ENCODE results near the gene FNBP1. TPM values are rescaled to one million over a fixed set of nuclear protein-coding genes. Genes with fewer than 3 reads are reported as not detected.

FNBP1 gene
- total and polyA plus RNA-seq, 2 experiments from 2014 or later, result 19.5 to 21.0 TPM

GRCh38 chr9:130062750-130063149 is 19.8 kb upstream of the FNBP1 start:
- no peaks in the 10 kb centered on the region for H3K27me3 ChIP-seq
- H3K4me2 ChIP-seq, result no peak overlapping the region
- no peak overlapping the region for H3K27ac ChIP-seq
- H4K20me1 ChIP-seq (ENCODE audit: insufficient read depth, poor library complexity, severe bottlenecking), result peaks cover 25% of the 10 kb centered on the region
- H3K36me3 ChIP-seq (replicated peaks; ENCODE audit: insufficient read depth, low read depth), result no peaks in the 10 kb centered on the region
- H3K9me2 ChIP-seq (replicated peaks; ENCODE audit: insufficient read depth), result no peaks in the 10 kb centered on the region
- no peak overlapping the region for H3K4me3 ChIP-seq
- WGBS (ENCODE audit: low lambda C conversion rate, missing lambda C conversion rate), result 96% methylated on average over 2 of the region's 2 CpGs
- DNase-seq (ENCODE audit: low spot score), result no peak
- no peak overlapping the region for H2AFZ ChIP-seq
- no peaks in the 10 kb centered on the region for H3K9me3 ChIP-seq (ENCODE audit: low read depth)
- peaks cover 93% of the 10 kb centered on the region for H3K79me2 ChIP-seq
- no peaks in the 10 kb centered on the region for H3K4me1 ChIP-seq (ENCODE audit: insufficient read depth)
- no peak for TF ChIP-seq EZH2 (IDR thresholded peaks at IDR 0.05; ENCODE audit: borderline replicate concordance)
- TF ChIP-seq CTCF (IDR thresholded peaks at IDR 0.05; ENCODE audit: poor library complexity), result no peak
- no peak for TF ChIP-seq EZH2phosphoT487 (IDR thresholded peaks at IDR 0.05; ENCODE audit: low read depth, severe bottlenecking, unreplicated experiment)

GRCh38 chr9:130060296-130060695 is 17.3 kb upstream of the FNBP1 start:
- Histone ChIP-seq H4K20me1 (ENCODE audit: insufficient read depth, poor library complexity, severe bottlenecking) (peaks cover 32% of the 10 kb centered on the region), H3K27ac (no peak overlapping the region), H3K27me3 (no peaks in the 10 kb centered on the region), H3K9me2 (replicated peaks; ENCODE audit: insufficient read depth) (no peaks in the 10 kb centered on the region), H3K4me2 (no peak overlapping the region), H2AFZ (no peak overlapping the region), H3K79me2 (peaks cover 95% of the 10 kb centered on the region), H3K36me3 (replicated peaks; ENCODE audit: insufficient read depth, low read depth) (no peaks in the 10 kb centered on the region), H3K9me3 (ENCODE audit: low read depth) (no peaks in the 10 kb centered on the region), H3K4me1 (ENCODE audit: insufficient read depth) (no peaks in the 10 kb centered on the region), H3K4me3 (no peak overlapping the region)
- WGBS (ENCODE audit: low lambda C conversion rate, missing lambda C conversion rate), result 95% methylated on average over 7 of the region's 7 CpGs
- TF ChIP-seq CTCF (IDR thresholded peaks at IDR 0.05; ENCODE audit: poor library complexity) (no peak), EZH2 (IDR thresholded peaks at IDR 0.05; ENCODE audit: borderline replicate concordance) (no peak), EZH2phosphoT487 (IDR thresholded peaks at IDR 0.05; ENCODE audit: low read depth, severe bottlenecking, unreplicated experiment) (no peak)
- DNase-seq (ENCODE audit: low spot score), result no peak

- Histone ChIP-seq H3K27me3 (no peaks in the 10 kb centered on the region), H3K4me3 (no peak overlapping the region), H3K9me2 (replicated peaks; ENCODE audit: insufficient read depth) (no peaks in the 10 kb centered on the region), H2AFZ (no peak overlapping the region), H3K4me1 (ENCODE audit: insufficient read depth) (peaks cover 5% of the 10 kb centered on the region), H3K36me3 (replicated peaks; ENCODE audit: insufficient read depth, low read depth) (no peaks in the 10 kb centered on the region), H3K27ac (no peak overlapping the region), H3K4me2 (no peak overlapping the region), H3K79me2 (peaks cover 99% of the 10 kb centered on the region), H4K20me1 (ENCODE audit: insufficient read depth, poor library complexity, severe bottlenecking) (peaks cover 27% of the 10 kb centered on the region), H3K9me3 (ENCODE audit: low read depth) (no peaks in the 10 kb centered on the region)
- no peak for DNase-seq (ENCODE audit: low spot score)
- WGBS (ENCODE audit: low lambda C conversion rate, missing lambda C conversion rate), result 71% methylated on average over 3 of the region's 3 CpGs
- no peak for TF ChIP-seq CTCF (IDR thresholded peaks at IDR 0.05; ENCODE audit: poor library complexity)
- TF ChIP-seq EZH2phosphoT487 (IDR thresholded peaks at IDR 0.05; ENCODE audit: low read depth, severe bottlenecking, unreplicated experiment), result no peak
These were observed 15.9 kb upstream of the FNBP1 start for GRCh38 chr9:130058887-130059286.

GRCh38 chr9:130058154-130058553 is 15.2 kb upstream of the FNBP1 start:
- H3K9me2 ChIP-seq (replicated peaks; ENCODE audit: insufficient read depth), result no peaks in the 10 kb centered on the region
- no peaks in the 10 kb centered on the region for H3K27me3 ChIP-seq
- H3K4me3 ChIP-seq, result no peak overlapping the region
- H3K9me3 ChIP-seq (ENCODE audit: low read depth), result no peaks in the 10 kb centered on the region
- no peak for TF ChIP-seq EZH2phosphoT487 (IDR thresholded peaks at IDR 0.05; ENCODE audit: low read depth, severe bottlenecking, unreplicated experiment)
- TF ChIP-seq CTCF (IDR thresholded peaks at IDR 0.05; ENCODE audit: poor library complexity), result no peak
- no peak for TF ChIP-seq EZH2 (IDR thresholded peaks at IDR 0.05; ENCODE audit: borderline replicate concordance)
- H3K4me1 ChIP-seq (ENCODE audit: insufficient read depth), result peaks cover 5% of the 10 kb centered on the region
- H3K27ac ChIP-seq, result no peak overlapping the region
- DNase-seq (ENCODE audit: low spot score), result no peak
- no peak overlapping the region for H2AFZ ChIP-seq
- WGBS (ENCODE audit: low lambda C conversion rate, missing lambda C conversion rate), result 89% methylated on average over 7 of the region's 7 CpGs
- H3K79me2 ChIP-seq, result peaks cover 95% of the 10 kb centered on the region
- no peak overlapping the region for H3K4me2 ChIP-seq
- H3K36me3 ChIP-seq (replicated peaks; ENCODE audit: insufficient read depth, low read depth), result no peaks in the 10 kb centered on the region
- H4K20me1 ChIP-seq (ENCODE audit: insufficient read depth, poor library complexity, severe bottlenecking), result peaks cover 27% of the 10 kb centered on the region

Data from hepatocyte (in vitro differentiated cells).